ENCODE data around the gene SCGB1C2.
"Not testable (repeated sequence)": the region's sequence is repeated elsewhere in the genome, so short reads cannot be mapped to it uniquely, and the experiment has no call there.

Gene SCGB1C2

DNA sequence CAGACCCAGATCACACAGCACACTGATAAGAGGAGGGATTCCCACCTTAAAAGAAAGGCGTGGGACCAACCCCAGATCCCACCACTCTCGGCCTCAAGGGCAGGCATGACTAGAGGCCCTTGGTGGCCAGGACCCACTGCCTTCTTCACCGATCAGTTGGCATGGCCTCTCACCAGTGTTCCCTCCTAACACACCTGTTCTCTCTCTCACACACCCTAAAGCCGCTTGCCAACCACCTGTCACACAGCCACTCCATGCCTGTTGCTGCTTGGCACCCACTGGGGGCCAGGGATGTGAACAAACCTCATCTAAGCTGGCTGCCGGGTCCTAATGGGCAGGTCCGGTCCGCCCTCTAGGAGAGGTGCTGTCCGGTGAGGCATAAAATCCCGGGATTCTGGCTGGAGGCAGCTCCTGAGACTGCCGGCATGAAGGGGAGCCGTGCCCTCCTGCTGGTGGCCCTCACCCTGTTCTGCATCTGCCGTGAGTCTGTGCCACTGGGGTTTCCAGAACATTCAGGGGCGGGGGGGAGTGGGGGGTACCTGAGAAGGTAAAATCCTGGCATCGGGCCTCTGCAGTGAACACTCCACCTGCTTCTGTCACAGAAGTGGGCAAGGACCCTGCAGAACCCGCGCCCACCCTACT lies at the start of gene SCGB1C2:
Gene SCGB1C2, plus strand, starts transcription at position 404 of the 642 bp plus-strand sequence. Its CDS starts 22 bp downstream, at position 426.
- not testable (repeated sequence) for DNase-seq

GRCh38 chr17:113111-113510 lies 24.3 kb upstream of the SCGB1C2 start:
- not testable (repeated sequence) for DNase-seq

DNA sequence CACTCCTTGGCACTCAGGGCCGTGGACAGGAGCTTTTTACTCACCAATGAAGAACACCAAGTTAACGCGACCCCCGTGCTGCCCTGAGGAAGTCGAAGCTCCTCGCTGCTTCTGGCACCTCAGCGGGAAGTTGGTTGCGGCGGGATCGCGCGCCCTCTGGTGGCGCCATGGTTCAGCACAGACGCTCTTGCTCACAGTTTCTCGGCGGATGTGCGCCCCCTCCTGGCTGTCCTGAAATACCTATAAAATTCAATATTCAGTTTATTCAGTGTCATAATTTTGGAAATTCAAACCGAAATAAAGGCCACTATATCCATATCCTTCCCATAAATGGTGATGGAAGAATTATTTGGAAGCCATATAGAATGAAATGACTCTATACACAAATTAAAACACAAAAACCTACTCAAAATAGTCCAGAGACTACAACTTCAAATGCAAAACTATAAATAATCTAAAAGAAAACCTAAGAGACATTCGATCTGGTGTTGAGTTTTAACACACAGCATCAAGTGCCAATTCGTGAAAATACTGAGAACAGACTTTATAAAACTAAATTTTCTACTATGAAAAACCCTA lies 18.9 kb upstream of the SCGB1C2 start:
- DNase-seq: not testable (repeated sequence)

DNA sequence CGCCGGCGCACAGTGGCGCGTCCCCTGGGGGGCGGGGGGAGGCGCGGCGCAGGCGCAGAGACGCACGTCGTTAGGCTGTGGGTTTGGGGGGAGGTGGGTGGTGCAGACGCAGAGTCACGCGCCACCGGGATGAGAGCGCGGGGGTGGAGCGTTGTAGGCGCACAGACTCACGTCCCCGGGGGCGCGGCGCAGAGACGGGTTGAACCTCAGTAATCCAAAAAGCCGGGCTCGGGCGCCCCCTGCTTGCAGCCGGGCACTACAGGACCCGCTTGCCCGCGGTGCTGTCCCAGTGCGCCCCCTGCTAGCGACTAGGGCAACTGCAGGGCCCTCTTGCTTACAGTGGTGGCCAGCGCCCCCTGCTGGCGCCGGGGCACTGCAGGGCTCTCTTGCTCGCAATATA lies 3.4 kb upstream of the SCGB1C2 start:
- DNase-seq: not testable (repeated sequence)

GRCh38 chr17:134332-134785 lies 3.0 kb upstream of the SCGB1C2 start:
- DNase-seq: not testable (repeated sequence)

DNA sequence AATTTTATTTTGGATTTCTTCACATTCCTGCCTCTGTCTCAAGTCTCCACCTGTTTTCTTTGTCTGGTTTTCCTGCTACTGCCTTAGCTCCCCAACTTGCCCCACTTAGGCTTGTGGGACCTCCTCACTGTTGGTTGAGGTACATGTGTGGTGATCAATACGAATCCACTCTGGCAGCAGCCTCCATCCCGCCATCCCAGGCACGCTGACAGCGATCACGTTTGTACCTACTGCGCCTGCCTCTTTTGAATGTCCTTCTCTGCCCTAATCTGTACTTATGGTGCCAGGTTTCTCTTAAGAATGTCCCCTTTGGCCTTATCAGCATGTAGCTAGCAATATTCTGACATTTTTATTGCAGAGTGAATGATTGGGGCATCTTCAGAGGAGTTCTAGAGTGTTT lies 2.3 kb upstream of the SCGB1C2 start:
- DNase-seq: not testable (repeated sequence)

DNA sequence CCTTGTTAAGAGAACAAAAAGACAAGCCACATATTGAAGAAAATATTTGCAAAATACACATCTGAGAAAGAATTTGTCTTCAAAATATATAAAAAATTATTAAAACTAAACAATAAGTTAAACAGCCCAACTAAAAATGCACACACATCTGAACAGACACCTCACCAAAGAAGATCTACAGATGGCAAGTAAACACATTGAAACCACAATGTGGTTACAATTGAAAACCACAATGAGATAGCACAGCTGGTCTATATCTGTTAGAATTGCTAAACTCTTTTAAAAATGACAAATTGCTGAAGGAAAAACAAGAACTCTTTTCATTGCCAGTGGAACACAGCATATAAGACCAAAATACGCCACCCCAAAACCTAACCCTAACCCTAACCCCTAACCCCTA lies 1.5 kb upstream of the SCGB1C2 start:
- DNase-seq: not testable (repeated sequence)

- not testable (repeated sequence) for DNase-seq
These were observed 838 bp upstream of the SCGB1C2 start for GRCh38 chr17:136531-136930.

DNA sequence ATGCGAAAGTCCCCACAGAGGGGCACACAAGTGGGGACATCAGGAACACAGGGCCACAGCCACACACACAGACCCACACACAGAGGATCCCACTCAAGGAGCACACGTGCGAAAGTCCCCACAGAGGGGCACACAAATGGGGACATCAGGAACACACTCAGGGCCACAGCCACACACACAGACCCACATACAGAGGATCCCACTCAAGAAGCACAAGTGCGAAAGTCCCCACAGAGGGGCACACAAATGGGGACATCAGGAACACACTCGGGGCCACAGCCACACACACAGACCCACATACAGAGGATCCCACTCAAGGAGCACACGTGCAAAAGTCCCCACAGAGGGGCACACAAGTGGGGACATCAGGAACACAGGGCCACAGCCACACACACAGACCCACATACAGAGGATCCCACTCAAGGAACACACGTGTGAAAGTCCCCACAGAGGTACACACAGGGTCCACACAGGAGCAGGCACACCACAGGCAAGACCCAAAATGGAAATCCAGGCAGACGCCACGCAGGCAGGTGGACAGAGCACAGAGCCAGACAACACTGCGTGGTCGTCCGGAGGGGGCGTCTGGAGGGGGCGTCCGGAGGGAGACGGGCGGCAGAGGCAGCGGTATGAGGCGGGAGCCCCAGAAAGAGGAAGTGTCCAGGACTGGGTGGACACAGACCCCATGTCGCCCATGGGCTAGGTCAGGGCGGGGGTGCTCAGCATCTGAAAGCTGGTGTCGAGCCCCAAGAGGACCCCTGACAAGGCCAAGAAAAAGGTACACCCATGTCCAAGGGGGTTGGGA lies 2.2 kb downstream of the SCGB1C2 start:
- DNase-seq: not testable (repeated sequence)

- DNase-seq: peak; percentile 94 to 95
These were observed 4.8 kb downstream of the SCGB1C2 start for GRCh38 chr17:142102-142661.

- no peak for DNase-seq
These were observed 5.8 kb downstream of the SCGB1C2 start for GRCh38 chr17:142876-143784.

DNA sequence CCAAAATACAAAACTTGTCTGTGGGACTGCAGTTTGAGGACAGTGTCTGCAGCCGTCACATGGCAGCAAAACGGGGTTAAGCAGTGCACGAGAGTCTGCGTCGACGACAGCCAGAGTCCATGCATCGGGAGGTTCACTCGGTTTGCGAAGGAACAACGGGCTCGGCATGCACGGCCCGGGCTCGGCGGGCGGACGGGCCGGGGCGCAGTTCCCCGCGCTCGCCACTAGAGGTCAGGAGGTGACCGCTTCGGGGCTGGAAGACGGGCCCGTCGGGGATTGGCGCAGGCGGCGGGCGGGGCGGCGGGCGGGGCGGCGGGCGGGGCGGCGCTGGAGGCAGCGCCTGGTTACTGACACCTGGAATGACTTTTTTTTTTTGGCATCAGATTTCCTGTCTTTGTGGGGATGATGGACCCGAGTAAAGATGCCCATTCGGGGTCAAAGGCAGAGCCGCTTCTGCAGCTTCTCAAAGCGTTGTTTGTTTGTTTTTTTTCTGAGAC lies 6.5 kb downstream of the SCGB1C2 start:
- DNase-seq: peak; percentile 78 to 82

DNA sequence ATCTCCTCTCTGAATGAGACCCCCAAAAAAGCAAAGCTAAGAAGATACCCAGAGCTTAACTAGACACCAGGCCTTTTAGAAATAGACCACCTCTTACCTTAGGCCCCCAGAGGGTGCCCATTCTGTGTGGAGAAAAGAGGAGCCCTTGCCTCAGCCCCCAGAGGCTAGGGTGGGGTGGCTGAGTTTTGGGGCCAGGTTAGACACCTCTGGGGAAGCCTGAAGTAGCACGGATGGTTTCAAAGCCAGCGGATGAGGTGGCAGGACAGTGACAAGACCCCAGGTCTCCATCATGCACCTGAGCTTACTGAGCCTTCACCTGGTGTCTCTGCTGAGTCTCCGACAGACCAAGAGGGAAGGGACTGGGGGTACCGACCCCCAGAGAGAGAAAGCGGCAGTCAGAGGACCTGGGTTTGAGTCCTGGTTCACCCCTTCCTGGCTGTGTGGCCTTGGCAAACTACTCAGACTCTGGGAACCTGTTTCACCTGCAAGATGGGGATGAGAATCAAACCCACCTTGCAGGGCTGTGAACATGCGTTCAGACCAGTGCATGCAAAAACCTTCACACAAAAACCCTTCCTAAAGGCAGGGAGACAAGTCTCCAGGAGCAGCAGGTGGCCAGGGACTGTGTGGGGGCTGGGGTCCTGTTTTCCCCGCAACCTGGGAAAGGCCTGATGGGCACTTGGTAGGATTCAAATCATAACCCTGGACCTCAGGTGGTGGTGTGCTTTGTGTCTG lies 7.7 kb downstream of the SCGB1C2 start:
- DNase-seq: no peak

GRCh38 chr17:145671-146541 lies 8.5 kb downstream of the SCGB1C2 start:
- no peak for DNase-seq

DNA sequence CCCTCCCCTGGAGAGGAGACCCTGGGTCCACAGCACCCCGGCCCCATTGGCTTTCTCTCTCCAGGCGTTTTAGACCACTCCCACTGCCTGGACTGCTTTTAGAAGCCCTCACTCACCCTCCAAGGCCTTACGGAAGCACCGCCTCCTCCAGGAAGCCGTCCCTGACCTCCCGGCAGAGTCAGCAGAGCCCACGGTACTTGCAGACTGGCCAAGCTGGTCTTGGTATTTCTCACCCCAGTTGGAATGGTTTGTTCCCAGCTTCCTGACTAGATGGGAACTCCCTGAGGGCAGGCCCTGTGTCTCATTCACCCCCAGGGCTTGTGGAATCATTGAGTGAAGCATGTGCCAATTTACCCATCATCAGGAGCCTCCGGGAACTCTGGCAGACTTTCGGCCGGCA lies 9.2 kb downstream of the SCGB1C2 start:
- DNase-seq: no peak

DNA sequence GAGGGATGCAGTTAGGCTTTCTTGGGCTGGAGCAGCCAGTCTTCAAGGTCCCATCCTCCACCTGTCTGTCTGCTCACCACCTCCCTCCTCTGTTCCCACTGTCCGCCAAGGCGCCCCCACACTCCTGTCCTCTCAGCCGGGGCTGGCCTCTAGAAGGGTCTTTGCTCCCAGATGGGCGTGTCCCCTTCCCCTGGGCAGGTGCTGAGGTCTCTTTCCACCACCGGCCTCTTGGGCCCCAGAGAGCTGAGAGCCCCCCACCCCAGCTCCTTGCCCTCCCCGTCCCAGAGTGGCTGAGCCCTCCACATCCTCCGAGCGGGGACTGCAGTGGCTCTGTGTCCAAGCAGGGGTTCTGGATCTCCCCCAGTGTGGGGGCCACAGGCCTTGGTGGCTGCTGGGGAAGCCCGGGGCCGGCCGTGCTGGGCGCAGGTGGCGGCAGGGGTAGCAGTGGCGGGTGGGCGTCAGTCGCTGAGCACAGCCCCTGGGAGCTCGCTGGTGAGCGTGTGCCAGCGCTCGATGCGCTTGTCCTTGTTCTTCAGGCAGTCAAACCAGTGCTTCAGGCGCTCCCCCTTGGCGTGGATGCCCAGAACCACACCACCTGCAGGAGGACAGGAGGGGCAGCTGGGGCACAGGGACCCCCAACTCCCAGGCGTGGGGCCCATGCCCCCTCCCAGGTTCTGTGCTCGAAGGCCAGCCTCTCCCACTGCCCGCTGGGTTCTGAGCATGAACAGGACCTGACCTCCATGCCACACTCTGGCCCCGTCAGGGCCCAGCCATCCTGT lies 9.8 kb downstream of the SCGB1C2 start:
- no peak for DNase-seq

DNA sequence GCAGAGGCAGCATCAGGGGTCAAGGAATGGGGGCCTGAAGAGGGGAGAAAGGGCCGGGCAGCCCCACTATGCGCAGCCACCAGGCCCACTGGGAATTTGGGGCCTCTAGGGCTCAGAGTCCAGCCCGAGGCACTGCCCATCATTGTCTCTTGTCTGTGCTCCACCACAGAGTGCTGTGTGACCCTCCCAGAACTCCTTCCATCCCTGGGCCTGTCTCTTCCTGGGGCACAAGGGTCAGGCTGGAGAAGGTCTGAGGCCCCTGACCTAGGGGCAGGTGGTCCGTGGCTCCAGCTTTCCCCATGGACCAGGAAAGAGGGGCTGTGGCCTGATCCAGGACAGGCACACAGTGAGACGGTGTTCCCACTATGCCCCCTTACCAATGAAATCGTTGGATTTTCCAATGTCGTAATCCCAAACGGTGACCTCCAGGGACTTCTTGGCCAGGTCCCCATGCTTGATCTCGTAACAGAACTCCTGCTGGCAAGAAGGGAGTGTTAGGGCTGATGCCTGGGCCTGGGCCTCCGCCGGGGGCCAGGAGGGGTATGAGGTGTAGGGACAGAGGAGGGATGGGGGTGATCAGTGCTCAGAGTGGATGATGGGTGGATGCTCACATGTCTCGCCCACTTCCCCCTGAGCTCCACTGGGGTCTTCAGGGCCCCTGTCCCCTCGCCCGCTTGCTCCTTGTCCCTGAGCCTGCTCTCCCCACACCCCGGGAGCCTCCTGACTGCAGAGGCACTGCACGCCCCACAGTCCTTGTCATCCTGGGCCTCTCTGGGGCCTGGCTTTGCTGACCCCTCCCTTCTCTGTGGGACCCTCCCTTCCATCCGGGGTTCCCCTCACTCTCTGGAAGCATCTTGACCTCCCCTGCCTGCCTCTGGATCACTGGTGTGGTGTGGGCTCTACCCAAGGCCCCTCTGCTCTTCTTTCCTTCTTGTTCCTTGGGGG lies 10.7 kb downstream of the SCGB1C2 start:
- no peak for DNase-seq

- no peak for DNase-seq
These were observed 11.4 kb downstream of the SCGB1C2 start for GRCh38 chr17:148757-149156.
